Measurements from ENCODE around the gene IGSF9. TPM values are rescaled to one million over a fixed set of nuclear protein-coding genes. Genes with fewer than 3 reads are reported as not detected.

Gene IGSF9
- total RNA-seq, 1 donor from 2014 or later, result 5.3 TPM

GRCh38 chr1:159934136-159935039 is 11.0 kb downstream of the IGSF9 start:
- FAIRE-seq (no peak), DNase-seq (ENCODE audit: low spot score in 2 of 2) (no peak)

GRCh38 chr1:159933347-159933746 is 12.1 kb downstream of the IGSF9 start:
- FAIRE-seq, result no peak
- DNase-seq (ENCODE audit: low spot score in 2 of 2), result no peak

- DNase-seq (ENCODE audit: low spot score in 2 of 2), result no peak
Measured at GRCh38 chr1:159932296-159933285, 12.8 kb downstream of the IGSF9 start.

GRCh38 chr1:159931795-159932173 is 13.6 kb downstream of the IGSF9 start:
- DNase-seq (ENCODE audit: low spot score in 2 of 2) (no peak), FAIRE-seq (no peak)

More at GRCh38 chr1:159932296-159933285, 12.8 kb downstream of the IGSF9 start:
- no peak for FAIRE-seq

- no peak for FAIRE-seq
- DNase-seq (ENCODE audit: low spot score in 2 of 2), result no peak
Measured at GRCh38 chr1:159931101-159931794, 14.2 kb downstream of the IGSF9 start.

GRCh38 chr1:159930634-159931033 is 14.8 kb downstream of the IGSF9 start:
- FAIRE-seq (no peak), DNase-seq (ENCODE audit: low spot score in 2 of 2) (no peak)

GRCh38 chr1:159930216-159930615 is 15.2 kb downstream of the IGSF9 start:
- FAIRE-seq (no peak), DNase-seq (ENCODE audit: low spot score in 2 of 2) (no peak)

GRCh38 chr1:159929155-159930051 is 16.0 kb downstream of the IGSF9 start:
- FAIRE-seq, result no peak

GRCh38 chr1:159928491-159929050 is 16.8 kb downstream of the IGSF9 start:
- no peak for FAIRE-seq

More at GRCh38 chr1:159929155-159930051, 16.0 kb downstream of the IGSF9 start:
- DNase-seq (ENCODE audit: low spot score in 2 of 2), result no peak

GRCh38 chr1:159927849-159928431 is 17.5 kb downstream of the IGSF9 start:
- no peak for DNase-seq (ENCODE audit: low spot score in 2 of 2)
- no peak for FAIRE-seq

More at GRCh38 chr1:159928491-159929050, 16.8 kb downstream of the IGSF9 start:
- DNase-seq (ENCODE audit: low spot score in 2 of 2), result no peak

- no peak for FAIRE-seq
Measured at GRCh38 chr1:159927211-159927848, 18.1 kb downstream of the IGSF9 start.

GRCh38 chr1:159925719-159926078 is 19.7 kb downstream of the IGSF9 start:
- FAIRE-seq, result no peak

More at GRCh38 chr1:159927211-159927848, 18.1 kb downstream of the IGSF9 start:
- no peak for DNase-seq (ENCODE audit: low spot score in 2 of 2)

GRCh38 chr1:159924791-159925718 is 20.4 kb downstream of the IGSF9 start, which contains the start of gene TAGLN2:
Gene TAGLN2 (minus strand): TSS chr1:159925507. CDS start chr1:159920509, 4,998 bp downstream.
- FAIRE-seq, result no peak
- peak; percentile 85 to 88 for DNase-seq (ENCODE audit: low spot score in 2 of 2)

More at GRCh38 chr1:159925719-159926078, 19.7 kb downstream of the IGSF9 start:
- peak in 1 of 2 donors; percentile 62 for DNase-seq (ENCODE audit: low spot score in 2 of 2)

- FAIRE-seq (no peak), DNase-seq (ENCODE audit: low spot score in 2 of 2) (peak; percentile 79 to 94)
Measured at GRCh38 chr1:159924025-159924790, 21.2 kb downstream of the IGSF9 start.

- FAIRE-seq, result no peak
- peak in 1 of 2 donors; percentile 54 for DNase-seq (ENCODE audit: low spot score in 2 of 2)
Measured at GRCh38 chr1:159923203-159924024, 22.0 kb downstream of the IGSF9 start.

All from frontal cortex (tissue), 4 donors.